Testis (tissue), 3 donors: ENCODE measurements around the gene TXNDC16. TPM values are rescaled to one million over a fixed set of nuclear protein-coding genes. Genes with fewer than 3 reads are reported as not detected.

Source experiments
- DNase-seq: peaks from one replicate; pipeline ENCODE4 v3.0.0-alpha.2; 2019
- H3K27ac ChIP-seq, 2 donors: fragments of 200-600 bp; sonication (generic); one replicate each; pipeline ENCODE4 v1.5.1; 2019
- H3K27me3 ChIP-seq: fragments of 200-600 bp; sonication (generic); one replicate; pipeline ENCODE4 v1.5.1; 2019
- H3K36me3 ChIP-seq: fragments of 200-600 bp; sonication (generic); one replicate; pipeline ENCODE4 v1.5.1; 2017; ENCODE audit warnings: low read depth; ENCODE audit errors: missing control alignments
- H3K4me1 ChIP-seq: fragments of 200-600 bp; sonication (generic); one replicate; pipeline ENCODE4 v1.5.1; 2019
- H3K4me3 ChIP-seq, 2 donors: fragments of 200-600 bp; sonication (generic); one replicate each; pipeline ENCODE4 v1.5.1; 2017 to 2019
- H3K9me3 ChIP-seq: fragments of 200-600 bp; sonication (generic); one replicate; pipeline ENCODE4 v1.5.1; 2017
- CTCF ChIP-seq, 3 experiments: fragments of 450-650 bp in 2 of 3; fragments of 200-600 bp in 1 of 3; sonication (generic) in 1 of 3; IDR thresholded peaks; one replicate each; pipeline ENCODE4 v1.5.1; 2016 to 2019; ENCODE audit warnings: antibody characterized with exemption in 3 of 3, mild to moderate bottlenecking in 2 of 3, moderate library complexity in 1 of 3
- POLR2A ChIP-seq: fragments of 450-650 bp; IDR thresholded peaks from one replicate; pipeline ENCODE4 v1.6.1; 2017; ENCODE audit warnings: antibody characterized with exemption, mild to moderate bottlenecking, moderate library complexity
- WGBS, 2 donors: methylation state at CpG; one replicate each; pipeline ENCODE4 v1.1.5; 2018; 5-methylcytosine and 5-hydroxymethylcytosine counted together
- intact Hi-C: fragments of 100-400 bp; cut with DNase I; formaldehyde crosslinking; loops from one replicate; pipeline ENCODE4 v1.15.1; 2023; ENCODE audit warnings: low total_unique reads
- polyA plus RNA-seq: library from polyadenylated mRNA; stranded (reverse); fragments of 350-450 nt; fragmentation: Illumina TruSeq; extraction: RNeasy Lipid Tissue Mini Kit (QIAGEN cat#74804); gene quantifications from one replicate; pipeline ENCODE4 v1.2.3, GENCODE V29; 2014; ENCODE audit warnings: low read depth, low replicate concordance; ENCODE audit not compliant: insufficient read depth
- total RNA-seq, 2 donors: library from RNA; depleted of rRNA; stranded (reverse); fragments of >200 nt; gene quantifications; one replicate each; pipeline ENCODE4 v1.2.3, GENCODE V29; 2016

The TXNDC16 gene
- total and polyA plus RNA-seq, 3 donors from 2014 or later: 11.9 to 21.5 (median 15.8) TPM

- Histone ChIP-seq H3K4me3 (no peak overlapping the region), H3K9me3 (no peaks in the 10 kb centered on the region), H3K27me3 (no peaks in the 10 kb centered on the region), H3K27ac (no peak overlapping the region), H3K4me1 (no peaks in the 10 kb centered on the region), H3K36me3 (no peaks in the 10 kb centered on the region)
- 90 to 96% methylated on average over 4 of the region's 4 CpGs for WGBS, 2 donors
- TF ChIP-seq POLR2A (no peak), CTCF (IDR thresholded peaks at IDR 0.05) (no peak)
- DNase-seq: no peak
- intact Hi-C loops: no loop called here
Measured at GRCh38 chr14:52439476-52439875, 112.8 kb downstream of the TXNDC16 start.

GRCh38 chr14:52434955-52435354 is 117.3 kb downstream of the TXNDC16 start:
- H3K36me3 ChIP-seq: no peaks in the 10 kb centered on the region
- no peak overlapping the region for H3K4me3 ChIP-seq
- TF ChIP-seq CTCF (IDR thresholded peaks at IDR 0.05) (no peak), POLR2A (no peak)
- H3K9me3 ChIP-seq: no peaks in the 10 kb centered on the region
- DNase-seq: no peak
- H3K27me3 ChIP-seq: no peaks in the 10 kb centered on the region
- H3K27ac ChIP-seq: no peak overlapping the region
- 86 to 92% methylated on average over 1 of the region's 1 CpG for WGBS, 2 donors
- intact Hi-C loops: no loop called here
- no peaks in the 10 kb centered on the region for H3K4me1 ChIP-seq

- H3K27me3 ChIP-seq: no peaks in the 10 kb centered on the region
- H3K9me3 ChIP-seq: no peaks in the 10 kb centered on the region
- DNase-seq: no peak
- TF ChIP-seq POLR2A (no peak), CTCF (IDR thresholded peaks at IDR 0.05) (no peak)
- no peaks in the 10 kb centered on the region for H3K4me1 ChIP-seq
- intact Hi-C loops: no loop called here
- WGBS, 2 donors: 97% methylated on average over 2 of the region's 2 CpGs
- no peak overlapping the region for H3K27ac ChIP-seq
- H3K4me3 ChIP-seq: no peak overlapping the region
- H3K36me3 ChIP-seq: no peaks in the 10 kb centered on the region
Measured at GRCh38 chr14:52430474-52430873, 121.8 kb downstream of the TXNDC16 start.

- Histone ChIP-seq H3K4me3 (no peak overlapping the region), H3K27ac (no peak overlapping the region), H3K9me3 (no peaks in the 10 kb centered on the region), H3K4me1 (no peaks in the 10 kb centered on the region), H3K27me3 (no peaks in the 10 kb centered on the region), H3K36me3 (no peaks in the 10 kb centered on the region)
- 95 to 96% methylated on average over 2 of the region's 2 CpGs for WGBS, 2 donors
- no peak for TF ChIP-seq POLR2A
- TF ChIP-seq CTCF (IDR thresholded peaks at IDR 0.05): no peak
- intact Hi-C loops: no loop called here
- no peak for DNase-seq
Measured at GRCh38 chr14:52429451-52429850, 122.9 kb downstream of the TXNDC16 start.

GRCh38 chr14:52427460-52427859 is 124.8 kb downstream of the TXNDC16 start:
- no peaks in the 10 kb centered on the region for H3K4me1 ChIP-seq
- no peak for DNase-seq
- no peaks in the 10 kb centered on the region for H3K9me3 ChIP-seq
- no peak overlapping the region for H3K27ac ChIP-seq
- no peak for TF ChIP-seq POLR2A
- no peak for TF ChIP-seq CTCF (IDR thresholded peaks at IDR 0.05)
- H3K36me3 ChIP-seq: no peaks in the 10 kb centered on the region
- H3K4me3 ChIP-seq: no peak overlapping the region
- WGBS, 2 donors: 88 to 95% methylated on average over 1 of the region's 1 CpG
- intact Hi-C loops: no loop called here
- H3K27me3 ChIP-seq: no peaks in the 10 kb centered on the region
